GM19455 (cell line): ENCODE data around the gene PHF21B.

Experiments
- ATAC-seq: cut with Tn5 transposase; IDR thresholded peaks from one replicate; pipeline ENCODE4 v1.9.1; 2021; ENCODE audit not compliant: unreplicated experiment

Gene PHF21B

GRCh38 chr22:44938886-44939285, 70.9 kb downstream of the PHF21B start:
- ATAC-seq, result no peak

DNA sequence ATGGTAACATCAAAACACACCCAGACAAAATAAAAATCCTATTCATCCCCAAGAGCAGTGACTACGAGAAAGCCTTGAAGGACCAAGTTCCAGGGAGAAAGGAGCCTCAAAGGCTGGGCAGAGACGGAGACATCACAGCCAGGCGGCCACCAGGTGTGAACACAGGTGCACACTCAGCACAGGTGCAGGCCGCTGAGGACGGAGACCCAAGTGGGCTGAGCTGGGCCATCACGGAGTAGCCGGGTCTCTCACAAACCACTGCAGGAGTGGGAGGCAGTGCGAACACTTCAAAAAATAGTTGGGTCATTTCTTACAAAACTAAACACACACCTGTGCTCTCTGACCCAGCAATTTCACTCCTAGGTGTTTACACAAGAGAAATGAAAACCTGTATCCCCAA, 72.6 kb downstream of the PHF21B start:
- ATAC-seq, result no peak

- no peak for ATAC-seq
These were observed 73.6 kb downstream of the PHF21B start for GRCh38 chr22:44936201-44936600.

GRCh38 chr22:44935724-44936123, 74.1 kb downstream of the PHF21B start:
- no peak for ATAC-seq

- no peak for ATAC-seq
These were observed 75.4 kb downstream of the PHF21B start for GRCh38 chr22:44934454-44934735.

- no peak for ATAC-seq
These were observed 75.9 kb downstream of the PHF21B start for GRCh38 chr22:44933666-44934453.

DNA sequence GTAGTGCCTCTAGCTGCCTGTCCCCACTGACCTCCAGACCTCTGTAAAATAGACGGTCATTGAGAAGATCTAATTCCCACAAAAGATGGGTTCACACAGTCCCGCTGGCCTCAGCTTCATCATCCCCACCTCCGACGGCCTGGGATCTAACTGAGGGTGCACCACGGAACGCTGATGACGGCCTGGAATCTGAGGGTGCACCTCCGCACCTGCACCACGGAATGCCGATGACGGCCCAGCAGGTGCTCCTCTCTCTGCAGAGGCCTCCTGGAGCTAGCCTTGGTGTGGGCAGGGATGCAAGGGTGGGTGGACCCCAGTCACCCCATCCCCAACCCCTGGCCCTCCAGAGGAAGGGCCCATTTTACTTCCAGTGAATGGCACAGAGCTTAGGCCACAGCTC, 77.3 kb downstream of the PHF21B start:
- no peak for ATAC-seq

- no peak for ATAC-seq
These were observed 78.0 kb downstream of the PHF21B start for GRCh38 chr22:44931766-44932165.

DNA sequence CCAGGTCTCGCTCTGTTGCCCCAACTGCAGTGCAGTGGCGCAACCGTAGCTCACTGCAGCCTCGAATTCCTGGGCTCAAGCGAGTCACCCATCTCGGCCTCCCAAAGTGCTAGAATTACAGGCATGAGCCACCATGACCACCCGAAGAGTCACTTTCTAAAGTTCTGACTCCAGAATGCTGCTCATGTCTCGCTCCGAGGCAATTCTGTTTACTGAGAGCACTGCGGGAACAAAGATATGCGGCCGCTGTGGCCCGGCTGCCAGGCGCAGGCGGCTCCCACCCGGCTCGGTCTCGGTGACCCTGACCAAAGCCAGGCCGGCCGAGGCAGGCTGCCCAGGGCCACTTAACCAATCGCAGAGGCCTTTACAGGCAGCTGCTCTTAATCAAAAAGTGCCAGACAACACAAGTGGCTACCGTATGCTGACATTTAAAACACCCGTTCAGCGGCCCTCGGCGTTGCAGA, 78.7 kb downstream of the PHF21B start:
- ATAC-seq, result no peak

DNA sequence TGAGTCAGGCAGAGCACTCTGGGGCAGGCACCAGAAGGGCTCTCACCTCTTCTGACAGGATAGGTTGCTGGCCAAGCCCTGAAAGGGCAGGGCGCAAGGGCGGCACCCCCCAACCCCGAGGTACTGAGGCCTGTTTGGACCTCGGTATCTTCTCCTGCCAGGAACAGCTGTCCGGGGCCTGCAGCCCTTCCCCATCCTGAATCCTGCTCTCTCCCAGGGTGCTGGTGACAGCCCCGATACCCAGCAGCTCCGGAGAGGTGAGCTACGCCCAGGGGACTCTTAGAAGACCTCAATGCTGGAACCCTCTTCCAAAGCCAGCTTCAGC, 79.1 kb downstream of the PHF21B start:
- no peak for ATAC-seq

GRCh38 chr22:44930016-44930710, 79.6 kb downstream of the PHF21B start:
- no peak for ATAC-seq

DNA sequence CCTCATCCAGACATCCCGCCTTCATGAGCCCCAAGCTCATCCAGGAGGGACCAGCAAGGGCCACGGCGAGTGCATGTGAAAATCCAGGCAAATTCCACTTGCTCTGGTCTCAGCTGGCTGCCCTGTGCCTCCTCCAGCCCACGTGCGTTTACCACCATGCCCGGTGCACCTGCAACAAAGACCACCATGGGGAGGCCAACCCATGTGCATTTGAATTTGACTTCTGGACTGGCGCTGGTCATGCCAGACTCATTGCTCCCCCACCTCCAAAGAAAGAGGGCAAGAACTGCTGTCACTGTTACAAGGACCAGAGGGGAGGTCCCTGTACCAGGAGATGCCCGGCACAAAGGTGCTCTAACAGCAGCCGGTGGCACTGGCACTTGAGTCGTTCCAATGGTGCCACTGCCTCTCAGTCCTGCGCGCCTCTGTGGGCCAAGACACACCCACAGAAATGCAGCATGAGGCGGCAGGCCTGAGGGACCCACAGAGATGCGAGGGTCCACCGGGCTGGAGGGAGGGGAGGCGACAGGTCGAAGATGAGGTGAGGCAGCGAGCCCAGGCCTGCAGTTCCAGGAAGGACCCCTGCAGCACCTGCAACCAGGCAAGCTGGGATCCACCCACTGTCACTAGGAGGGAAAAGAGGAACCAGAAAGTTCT, 80.3 kb downstream of the PHF21B start:
- ATAC-seq, result no peak

- no peak for ATAC-seq
These were observed 81.0 kb downstream of the PHF21B start for GRCh38 chr22:44928711-44929358.

GRCh38 chr22:44928136-44928463, 81.7 kb downstream of the PHF21B start:
- ATAC-seq, result no peak

DNA sequence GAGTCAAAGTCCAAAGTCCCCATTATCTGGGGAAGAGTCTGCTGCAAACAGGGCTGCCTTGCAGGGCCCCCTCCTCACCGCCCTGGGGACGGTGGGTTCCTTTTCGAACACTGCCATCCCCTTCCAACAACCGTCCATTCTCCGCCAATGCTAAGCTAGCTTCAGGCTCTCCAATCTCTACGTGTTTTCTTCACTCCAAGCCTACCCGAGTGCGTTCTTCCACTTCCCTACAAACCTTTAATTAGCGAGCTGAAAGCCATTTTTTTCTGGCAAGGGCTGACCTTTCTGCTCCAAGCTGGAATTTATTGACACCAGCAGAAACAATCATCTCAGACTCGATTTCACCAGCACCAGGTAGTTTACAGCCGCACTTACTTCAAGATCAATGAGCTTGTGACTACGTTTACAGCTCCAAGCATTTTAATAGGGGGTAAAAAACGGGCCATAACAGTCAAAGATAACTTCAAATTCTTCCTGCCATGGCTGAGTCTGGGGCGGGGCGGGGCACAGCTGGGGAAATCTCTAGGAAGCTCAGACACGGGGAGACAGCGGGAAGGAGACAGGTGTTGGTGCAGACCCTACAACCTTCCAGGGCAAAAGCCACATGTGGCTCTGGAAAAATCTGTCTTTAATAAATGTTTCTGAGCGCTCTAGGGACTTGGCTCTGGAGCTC, 82.2 kb downstream of the PHF21B start:
- ATAC-seq, result no peak

DNA sequence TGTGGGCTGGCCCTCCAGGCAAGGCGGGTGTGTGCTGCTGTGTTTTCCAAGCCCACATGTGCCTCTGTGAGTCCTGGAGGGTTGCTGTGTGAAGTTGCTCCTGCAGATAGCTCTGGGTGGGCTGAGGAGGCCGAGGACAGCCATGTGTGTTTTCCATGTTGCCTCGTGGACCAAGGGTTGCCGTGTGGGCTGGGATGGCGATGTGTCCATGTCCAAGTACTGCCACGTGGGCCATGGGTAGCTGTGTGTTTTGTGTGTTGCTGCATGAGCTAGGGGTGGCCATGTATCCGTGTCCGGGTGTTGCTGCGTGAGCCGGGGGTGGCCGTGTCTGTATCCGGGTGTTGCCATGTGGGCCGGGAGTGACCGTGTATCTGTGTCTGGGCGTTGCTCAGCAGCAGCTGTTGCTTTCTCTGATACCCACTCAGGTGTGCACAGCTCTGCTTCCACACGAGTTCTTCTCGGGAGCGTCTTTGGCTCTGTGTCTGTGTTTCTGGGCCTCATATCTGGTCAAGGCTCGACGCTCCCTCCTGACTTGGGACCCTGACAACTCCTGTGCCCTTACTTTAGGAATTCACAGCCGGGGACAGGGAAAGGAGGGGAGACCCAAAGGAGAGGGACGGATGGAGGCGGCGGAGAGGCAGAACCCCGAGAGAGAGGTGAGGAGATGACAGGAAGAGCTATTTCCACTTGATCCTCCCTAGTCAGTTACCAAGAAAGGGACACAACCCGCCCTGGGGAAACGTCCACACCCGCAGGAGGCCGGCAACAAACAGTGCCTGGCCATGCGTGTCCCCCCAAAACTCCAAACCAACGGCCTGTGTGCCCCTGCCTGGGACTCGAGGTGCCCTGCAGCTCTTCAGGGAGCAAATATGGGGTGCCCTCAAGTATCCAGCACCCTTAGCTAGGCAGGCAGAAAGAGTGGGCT, 83.1 kb downstream of the PHF21B start:
- no peak for ATAC-seq

GRCh38 chr22:44926124-44926475, 83.7 kb downstream of the PHF21B start:
- ATAC-seq, result no peak

DNA sequence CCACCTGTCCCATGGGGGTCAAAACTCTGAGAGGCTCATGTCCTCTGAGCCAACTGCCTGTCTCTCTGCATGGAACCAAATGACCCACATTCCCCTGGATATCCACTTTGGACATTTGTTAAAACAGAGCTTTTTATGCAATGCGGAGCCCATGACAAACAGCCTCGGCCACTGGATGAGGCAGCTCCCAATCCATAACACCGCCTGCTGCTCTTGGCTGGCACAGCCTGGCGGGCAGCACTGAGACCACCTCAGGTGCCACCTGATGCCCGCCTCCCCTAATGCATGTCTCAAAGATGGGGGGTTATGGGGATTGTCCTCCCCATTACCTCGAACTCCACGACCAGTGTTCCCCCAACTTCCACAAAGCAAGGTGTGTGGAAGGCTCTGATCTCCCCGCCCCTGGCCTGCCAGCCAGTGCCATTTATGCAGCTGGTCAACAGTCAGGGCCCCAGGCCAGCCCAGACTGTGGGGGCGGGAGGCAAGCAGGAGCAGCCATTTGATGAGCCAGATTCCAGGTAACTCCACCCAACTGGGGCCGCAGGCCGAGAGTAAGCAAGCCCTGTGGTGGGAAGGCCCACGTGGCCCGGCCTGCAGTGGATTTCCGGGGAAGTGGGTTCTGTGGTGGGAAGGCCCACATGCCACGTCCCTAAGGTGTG, 84.2 kb downstream of the PHF21B start:
- no peak for ATAC-seq

DNA sequence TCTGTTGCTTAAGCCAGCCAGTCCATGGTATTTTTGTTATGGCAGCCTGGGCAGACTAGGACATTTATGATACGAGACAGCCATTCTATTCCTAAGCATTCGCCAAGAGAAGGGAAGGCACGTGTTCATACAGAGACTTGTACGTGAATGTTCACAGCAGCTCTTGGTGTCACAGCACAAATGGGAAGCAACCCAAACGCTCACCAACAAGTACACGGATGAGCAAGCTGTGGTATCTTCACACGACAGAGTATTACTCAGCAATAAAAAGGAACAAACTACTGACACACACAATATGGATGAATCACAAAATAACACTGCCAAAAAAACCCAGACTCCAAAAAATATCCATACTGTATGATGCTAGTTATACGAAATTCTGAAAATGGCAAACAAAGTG, 85.1 kb downstream of the PHF21B start:
- ATAC-seq, result no peak

- ATAC-seq, result no peak
These were observed 85.7 kb downstream of the PHF21B start for GRCh38 chr22:44924098-44924497.
